CD4-positive, alpha-beta memory T cell (primary cell): ENCODE data around the gene SLC35E3. TPM values are rescaled to one million over a fixed set of nuclear protein-coding genes. Genes with fewer than 3 reads are reported as not detected.

Experiments used
- CTCF ChIA-PET: fragments of 350-600 bp; sonication (Branson Sonifier 250); formaldehyde crosslinking; loops from one replicate; lab custom pipeline; 2021; ENCODE audit warnings: inconsistent platforms; ENCODE audit not compliant: partially characterized antibody; lab: Charles Lee
- POLR2A ChIA-PET: fragments of 350-600 bp; sonication (Branson Sonifier 250); formaldehyde crosslinking; loops from one replicate; lab custom pipeline; 2021; ENCODE audit not compliant: partially characterized antibody; lab: Charles Lee
- DNase-seq, 5 donors: peaks; one replicate each; pipeline versions ENCODE4 v3.0.0 to v3.0.0-alpha.2; 2020 to 2022; ENCODE audit warnings: mixed read lengths in 1 of 5
- H3K27ac ChIP-seq: one replicate; pipeline ENCODE4 v1.7.0; 2013; ENCODE audit warnings: low read depth, low read length
- H3K27me3 ChIP-seq: 2 replicates; pipeline ENCODE4 v1.7.0; 2013; ENCODE audit warnings: mild to moderate bottlenecking, low read length, moderate library complexity; ENCODE audit not compliant: insufficient read depth
- H3K36me3 ChIP-seq: 2 replicates; pipeline ENCODE4 v1.7.0; 2013; ENCODE audit warnings: mild to moderate bottlenecking, low read length, moderate library complexity; ENCODE audit not compliant: insufficient read depth
- H3K4me1 ChIP-seq: 2 replicates; pipeline ENCODE4 v1.7.0; 2013; ENCODE audit warnings: mild to moderate bottlenecking, low read length, moderate library complexity; ENCODE audit not compliant: insufficient read depth
- H3K4me3 ChIP-seq, 2 donors: one replicate each; pipeline ENCODE4 v1.7.0; 2013; ENCODE audit warnings: low read length in 2 of 2, mild to moderate bottlenecking in 1 of 2
- H3K9me3 ChIP-seq, 2 donors: one replicate each; pipeline ENCODE4 v1.7.0; 2013; ENCODE audit warnings: low read length in 2 of 2, control low read depth in 1 of 2; ENCODE audit not compliant: control insufficient read depth in 1 of 2
- H3K27ac Mint-ChIP-seq, 7 donors: one replicate each; pipeline ENCODE4 v1.8.0; 2020 to 2021; ENCODE audit warnings: mixed read lengths in 7 of 7, mild to moderate bottlenecking in 6 of 7, inconsistent platforms in 3 of 7, moderate library complexity in 3 of 7
- H3K27me3 Mint-ChIP-seq, 2 donors: one replicate each; pipeline ENCODE4 v1.8.0; 2020 to 2021; ENCODE audit warnings: mixed read lengths in 2 of 2
- H3K36me3 Mint-ChIP-seq, 2 donors: one replicate each; pipeline ENCODE4 v1.8.0; 2020 to 2021; ENCODE audit warnings: mixed read lengths in 2 of 2, inconsistent platforms in 1 of 2, mild to moderate bottlenecking in 1 of 2
- H3K4me1 Mint-ChIP-seq, 4 donors: one replicate each; pipeline ENCODE4 v1.8.0; 2020 to 2021; ENCODE audit warnings: mixed read lengths in 4 of 4, mild to moderate bottlenecking in 1 of 4
- H3K4me3 Mint-ChIP-seq, 8 donors: one replicate each; pipeline ENCODE4 v1.8.0; 2020 to 2021; ENCODE audit warnings: mixed read lengths in 8 of 8, mild to moderate bottlenecking in 7 of 8, moderate library complexity in 6 of 8, inconsistent platforms in 3 of 8
- H3K9me3 Mint-ChIP-seq, 8 donors: one replicate each; pipeline ENCODE4 v1.8.0; 2020 to 2021; ENCODE audit warnings: mixed read lengths in 8 of 8, mild to moderate bottlenecking in 5 of 8, inconsistent platforms in 3 of 8, moderate library complexity in 1 of 8
- intact Hi-C: fragments of 100-400 bp; cut with micrococcal nuclease; formaldehyde crosslinking; loops from one replicate; pipeline ENCODE4 v1.15.1; 2023
- polyA plus RNA-seq, 2 donors: library from polyadenylated mRNA; unstranded; fragments of 300-500 nt; fragmentation: Illumina TruSeq; gene quantifications; one replicate each; pipeline ENCODE4 v1.2.3, GENCODE V29; 2021
- total RNA-seq, 2 experiments: library from RNA; stranded (reverse); gene quantifications; one replicate each; pipeline ENCODE4 v1.2.3, GENCODE V29; 2021

SLC35E3 gene
- total and polyA plus RNA-seq, 4 experiments from 2014 or later = 6.1 to 11.5 (median 8.0) TPM

DNA sequence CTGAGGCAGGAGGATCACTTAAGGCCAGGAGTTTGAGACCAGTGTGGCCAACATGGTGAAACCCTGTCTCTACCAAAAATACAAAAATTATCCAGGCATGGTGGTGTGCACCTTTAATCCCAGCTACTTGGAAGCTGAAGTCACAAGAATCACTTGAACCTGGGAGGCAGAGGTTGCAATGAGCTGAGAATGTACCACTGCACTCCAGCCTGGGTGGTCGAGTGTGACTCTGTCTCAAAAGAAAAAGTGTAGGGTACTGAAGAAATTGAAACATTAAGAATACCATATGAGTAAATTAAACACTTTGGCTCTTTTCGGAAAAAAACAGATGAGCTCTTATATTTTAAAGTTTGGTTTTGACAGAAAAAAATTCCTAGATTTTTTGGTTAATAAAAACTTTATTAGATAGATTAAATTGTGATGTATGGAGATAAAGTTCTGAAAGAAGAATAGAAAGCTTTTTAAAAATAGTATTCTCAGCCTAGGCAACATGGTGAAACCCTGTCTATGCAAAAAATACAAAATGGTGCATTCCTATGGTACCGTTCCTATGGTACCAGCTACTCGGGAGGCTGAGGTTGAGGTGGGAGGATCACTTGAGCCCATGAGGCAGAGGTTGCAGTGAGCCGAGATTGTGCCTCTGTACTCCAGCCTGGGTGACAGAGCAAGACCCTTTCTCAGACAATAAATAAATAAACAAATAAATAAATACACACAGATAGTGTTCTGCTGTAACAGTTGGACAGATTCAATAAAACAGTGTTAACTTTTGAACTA, 82.1 kb downstream of the SLC35E3 start:
- H3K27me3 Mint-ChIP-seq = no peaks in the 10 kb centered on the region
- POLR2A ChIA-PET = interaction anchor here (1.1 to 1.2 kb wide), 2 partner anchors 13 to 21 kb away, joined by 3 to 5 read pairs; partner anchors contain the start of gene MDM2
- no peaks in the 10 kb centered on the region for H3K9me3 Mint-ChIP-seq
- peaks cover 4% of the 10 kb centered on the region for H3K4me1 ChIP-seq
- peaks cover 46 to 62% of the 10 kb centered on the region in 2 donors for H3K36me3 Mint-ChIP-seq
- H3K27me3 ChIP-seq = no peaks in the 10 kb centered on the region
- no peak overlapping the region for H3K4me3 ChIP-seq
- no peak overlapping the region for H3K4me3 Mint-ChIP-seq
- no peak for DNase-seq
- peaks cover 27% of the 10 kb centered on the region for H3K36me3 ChIP-seq
- H3K4me1 Mint-ChIP-seq = peaks cover 6 to 13% (median 8%) of the 10 kb centered on the region in 4 donors
- CTCF ChIA-PET = interaction anchor here (1.2 kb wide), 1 partner anchor 8 kb away, joined by 3 read pairs; no protein-coding TSS in a partner anchor
- no peak overlapping the region for H3K27ac ChIP-seq
- intact Hi-C loops = no loop called here
- H3K9me3 ChIP-seq = no peaks in the 10 kb centered on the region
- H3K27ac Mint-ChIP-seq = peak overlapping the region in 4 of 7 donors; percentile 5 to 64 (median 35)

DNA sequence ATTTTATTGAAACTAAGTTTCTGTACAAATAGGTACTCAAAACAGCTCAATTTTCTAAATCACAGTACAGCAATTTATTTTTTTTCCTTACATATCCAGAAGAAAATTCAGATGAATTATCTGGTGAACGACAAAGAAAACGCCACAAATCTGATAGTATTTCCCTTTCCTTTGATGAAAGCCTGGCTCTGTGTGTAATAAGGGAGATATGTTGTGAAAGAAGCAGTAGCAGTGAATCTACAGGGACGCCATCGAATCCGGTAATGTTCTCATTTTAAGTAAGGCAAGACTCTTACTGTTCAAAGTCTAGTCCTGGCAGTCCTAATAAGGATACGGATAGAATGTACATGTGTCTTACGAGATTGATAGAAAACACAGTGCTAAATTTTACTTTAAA, 82.7 kb downstream of the SLC35E3 start:
- no peaks in the 10 kb centered on the region for H3K27me3 Mint-ChIP-seq
- intact Hi-C loops = no loop called here
- no peak for DNase-seq
- H3K27ac Mint-ChIP-seq = peak overlapping the region in 2 of 7 donors; percentile 5 to 64
- H3K9me3 ChIP-seq = no peaks in the 10 kb centered on the region
- H3K4me1 Mint-ChIP-seq = peaks cover 5 to 9% (median 7%) of the 10 kb centered on the region in 4 donors
- H3K36me3 ChIP-seq = peaks cover 29% of the 10 kb centered on the region
- no peak overlapping the region for H3K4me3 ChIP-seq
- H3K27ac ChIP-seq = no peak overlapping the region
- H3K36me3 Mint-ChIP-seq = peaks cover 41 to 57% of the 10 kb centered on the region in 2 donors
- no peak overlapping the region for H3K4me3 Mint-ChIP-seq
- ChIA-PET CTCF (interaction anchor here (1.2 kb wide), 1 partner anchor 9 kb away, joined by 3 read pairs; no protein-coding TSS in a partner anchor), POLR2A (interaction anchor here (1.1 to 1.2 kb wide), 2 partner anchors 14 to 21 kb away, joined by 3 to 5 read pairs; partner anchors contain the start of gene MDM2)
- no peaks in the 10 kb centered on the region for H3K27me3 ChIP-seq
- no peaks in the 10 kb centered on the region for H3K9me3 Mint-ChIP-seq
- peaks cover 4% of the 10 kb centered on the region for H3K4me1 ChIP-seq

Other genes with a start within 250 kb of the SLC35E3 start
- gene RAP1B, start 135.3 kb upstream of the SLC35E3 start, total RNA-seq = 100 to 1,000 TPM; 193 to 195 TPM
- gene RAP1B, start 135.3 kb upstream of the SLC35E3 start, polyA plus RNA-seq = 100 to 1,000 TPM; 433 to 542 TPM
- gene NUP107, start 59.2 kb upstream of the SLC35E3 start, total RNA-seq = 10 to 100 TPM; 68.9 to 70.7 TPM
- gene NUP107, start 59.2 kb upstream of the SLC35E3 start, polyA plus RNA-seq = 10 to 100 TPM; 25.9 to 39.8 TPM
- 100 to 1,000 TPM; 117 to 121 TPM for gene MDM2, start 62.0 kb downstream of the SLC35E3 start, total RNA-seq
- gene MDM2, start 62.0 kb downstream of the SLC35E3 start, polyA plus RNA-seq = 10 to 100 TPM in 1 of 2 donors, 1 to 10 TPM in 1; 9.7 to 22.5 TPM
- 1 to 10 TPM; 2.0 to 3.1 TPM for gene CPM, start 187.0 kb downstream of the SLC35E3 start, total RNA-seq
- 1 to 10 TPM; 1.3 to 2.5 TPM for gene CPM, start 187.0 kb downstream of the SLC35E3 start, polyA plus RNA-seq